Forelimb muscle (tissue), 1 donor: Measurements from ENCODE around the gene EPM2A. TPM values are rescaled to one million over a fixed set of nuclear protein-coding genes. Genes with fewer than 3 reads are reported as not detected.

ENCODE experiments used
- DNase-seq: peaks from one replicate; pipeline ENCODE4 v3.0.0-alpha.2; 2013; ENCODE audit warnings: low read depth
- polyA plus RNA-seq: library from polyadenylated mRNA; unstranded; fragments of 120-200 nt; gene quantifications from one replicate; pipeline ENCODE4 v1.2.1, GENCODE V29; 2013; ENCODE audit not compliant: insufficient read length

Gene EPM2A
- polyA plus RNA-seq, 1 donor = 22.0 TPM

- DNase-seq = no peak
Measured at GRCh38 chr6:145603991-145604390, 131.3 kb downstream of the EPM2A start.

- DNase-seq = no peak
Measured at GRCh38 chr6:145603424-145603833, 131.9 kb downstream of the EPM2A start.

DNA sequence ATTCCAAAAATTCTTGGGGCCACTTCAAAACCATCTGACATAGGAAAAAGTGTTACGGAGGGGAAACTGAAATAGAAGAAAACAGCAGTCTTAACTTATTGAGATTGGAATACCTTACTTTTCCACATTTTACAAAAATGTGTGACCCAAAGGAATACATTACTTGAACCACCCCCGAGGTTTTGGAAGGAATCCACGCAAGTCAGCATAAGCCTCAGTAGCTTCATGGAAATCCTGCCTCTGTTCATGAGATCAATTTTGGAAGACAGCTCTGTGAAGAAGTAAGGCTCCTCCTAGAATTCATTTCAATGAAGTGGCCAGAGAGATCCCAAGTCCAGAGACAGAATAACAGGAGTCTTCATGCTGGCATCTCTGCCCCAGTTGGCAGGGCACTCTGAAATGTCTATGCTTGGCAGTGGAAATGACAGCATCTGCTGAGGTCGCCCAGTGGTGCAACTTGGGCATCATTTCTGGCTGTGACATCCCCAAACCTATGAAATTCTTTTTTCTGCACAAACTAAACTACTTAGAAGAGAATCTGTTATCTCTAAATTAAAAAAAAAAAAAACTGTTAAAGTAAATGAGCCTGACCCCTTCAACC lies 132.5 kb downstream of the EPM2A start:
- no peak for DNase-seq

- DNase-seq = no peak
Measured at GRCh38 chr6:145601397-145601796, 133.9 kb downstream of the EPM2A start.

GRCh38 chr6:145600299-145600698 lies 135.0 kb downstream of the EPM2A start:
- no peak for DNase-seq

DNA sequence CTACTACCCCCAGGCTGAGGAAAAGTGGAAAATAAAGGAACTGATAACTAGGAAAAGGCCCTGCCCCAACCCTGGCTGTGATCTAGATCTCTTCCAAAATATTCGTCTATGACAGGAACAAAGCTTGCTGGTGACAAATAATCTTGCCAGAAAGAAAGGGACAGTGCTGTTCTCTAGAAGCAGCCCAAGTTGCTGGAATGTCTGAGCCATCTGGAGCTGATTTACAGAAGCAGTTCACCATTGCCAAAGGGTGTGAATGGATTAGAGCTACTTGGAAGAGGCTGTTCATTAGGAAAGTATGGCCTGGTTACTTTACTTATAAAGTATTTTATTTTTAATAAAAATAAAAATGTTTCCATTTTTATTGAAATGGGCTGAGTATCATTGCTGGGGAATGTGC lies 146.3 kb downstream of the EPM2A start:
- DNase-seq = no peak

DNA sequence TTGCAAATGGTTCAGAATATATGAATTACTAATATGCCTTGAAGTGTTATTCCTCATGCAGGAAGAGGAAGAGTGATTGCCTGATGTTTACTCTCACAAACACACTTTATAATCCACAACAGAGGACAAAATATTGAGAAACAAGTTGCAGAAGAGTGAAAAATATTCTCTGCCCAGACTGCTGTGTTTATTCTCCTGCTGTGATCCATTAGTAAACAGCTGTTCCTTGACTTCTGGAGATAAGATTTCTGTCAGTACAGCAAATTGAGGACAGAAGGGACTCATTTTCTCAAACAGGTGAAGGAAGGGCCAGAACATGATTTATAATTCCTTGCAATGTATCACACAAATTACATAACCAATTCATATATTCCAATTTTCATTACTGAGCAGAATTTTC lies 148.0 kb downstream of the EPM2A start:
- DNase-seq = no peak

GRCh38 chr6:145583753-145584152 lies 151.6 kb downstream of the EPM2A start:
- no peak for DNase-seq

Other genes with a start within 250 kb of the EPM2A start
- 12.1 TPM for gene FBXO30, start 79.3 kb upstream of the EPM2A start, polyA plus RNA-seq
- 11.4 TPM for gene SHPRH, start 228.8 kb upstream of the EPM2A start, polyA plus RNA-seq